Activated T-helper 1 cell treated with anti-CD3 and anti-CD28 coated beads, Interleukin-2, amount 50 U/mL, for 16 hours (primary cell): ENCODE data around the gene GALR2.

Source experiments
- DNase-seq, 2 donors: peaks; one replicate each; pipeline ENCODE4 v3.0.0-alpha.2; 2020; ENCODE audit warnings: low read depth in 1 of 2, low spot score in 1 of 2

The GALR2 gene

GRCh38 chr17:76124582-76125390 lies 50.2 kb downstream of the GALR2 start:
- no peak for DNase-seq

DNA sequence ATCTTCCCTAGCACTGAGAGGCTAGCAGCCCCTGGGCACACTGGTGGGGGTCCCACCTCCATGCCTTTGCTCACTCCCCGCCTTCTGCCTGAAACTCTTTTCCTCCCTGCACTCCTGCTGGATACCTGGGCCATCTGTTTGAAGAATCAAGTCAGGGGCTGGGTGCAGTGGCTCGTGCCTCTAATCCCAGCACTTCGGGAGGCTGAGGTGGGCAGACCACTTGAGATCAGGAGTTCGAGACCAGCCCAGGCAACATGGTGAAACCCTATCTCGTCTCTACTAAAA lies 50.8 kb downstream of the GALR2 start:
- DNase-seq, result no peak

DNA sequence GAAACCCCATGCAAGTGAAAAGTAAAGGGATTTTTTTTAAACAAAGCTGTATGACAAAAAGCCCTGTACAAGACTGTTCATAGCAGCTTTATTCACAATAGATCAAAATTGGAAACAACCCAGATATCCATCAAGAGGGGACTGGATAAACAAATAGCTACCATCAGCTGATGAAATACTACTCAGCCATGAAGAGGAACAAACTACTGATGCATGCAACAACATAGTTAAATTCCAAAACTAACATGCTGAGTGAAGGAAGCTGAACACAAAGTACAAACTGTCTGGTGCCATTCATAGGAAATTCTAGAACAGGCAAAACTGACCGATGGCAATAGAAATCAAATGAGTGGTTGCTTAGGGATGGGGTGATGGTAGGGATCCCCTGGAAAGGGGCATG lies 51.3 kb downstream of the GALR2 start:
- no peak for DNase-seq
